T-helper 17 cell (primary cell): ENCODE data around the gene MEP1B. TPM values are rescaled to one million over a fixed set of nuclear protein-coding genes. Genes with fewer than 3 reads are reported as not detected.
"Not testable (repeated sequence)": the region's sequence is repeated elsewhere in the genome, so short reads cannot be mapped to it uniquely, and the experiment has no call there.

Source experiments
- ATAC-seq: fragments of 150-1000 bp; cut with Tn5 transposase; 2 replicates; pipeline ENCODE4 v1.10.0; 2021; ENCODE audit warnings: mild to moderate bottlenecking, moderate library complexity
- DNase-seq, 3 donors: peaks; one replicate each; pipeline versions ENCODE4 v3.0.0 to v3.0.0-alpha.2; 2020 to 2021
- H3K9me3 ChIP-seq: one replicate; pipeline ENCODE4 v1.7.0; 2013; ENCODE audit warnings: low read length, mild to moderate bottlenecking; ENCODE audit not compliant: control insufficient read depth, poor library complexity, severe bottlenecking
- H3K27ac Mint-ChIP-seq: one replicate; pipeline ENCODE4 v1.8.0; 2022; ENCODE audit warnings: mild to moderate bottlenecking, moderate library complexity, mixed read lengths
- H3K27me3 Mint-ChIP-seq: one replicate; pipeline ENCODE4 v1.8.0; 2022; ENCODE audit warnings: mixed read lengths
- H3K36me3 Mint-ChIP-seq: one replicate; pipeline ENCODE4 v1.8.0; 2022; ENCODE audit warnings: low read depth, mixed read lengths
- H3K4me1 Mint-ChIP-seq: one replicate; pipeline ENCODE4 v1.8.0; 2022; ENCODE audit warnings: mild to moderate bottlenecking, mixed read lengths
- H3K4me3 Mint-ChIP-seq: one replicate; pipeline ENCODE4 v1.8.0; 2022; ENCODE audit warnings: mild to moderate bottlenecking, moderate library complexity, mixed read lengths
- total RNA-seq, 4 donors: library from RNA in 2 of 4; stranded (reverse) in 2 of 4; gene quantifications; one replicate each; pipeline ENCODE4 v1.2.3 and lab custom pipeline; 2022 to 2026

Gene MEP1B
- total RNA-seq, 2 donors from 2014 or later: 0.29 TPM; not detected in 1

DNA sequence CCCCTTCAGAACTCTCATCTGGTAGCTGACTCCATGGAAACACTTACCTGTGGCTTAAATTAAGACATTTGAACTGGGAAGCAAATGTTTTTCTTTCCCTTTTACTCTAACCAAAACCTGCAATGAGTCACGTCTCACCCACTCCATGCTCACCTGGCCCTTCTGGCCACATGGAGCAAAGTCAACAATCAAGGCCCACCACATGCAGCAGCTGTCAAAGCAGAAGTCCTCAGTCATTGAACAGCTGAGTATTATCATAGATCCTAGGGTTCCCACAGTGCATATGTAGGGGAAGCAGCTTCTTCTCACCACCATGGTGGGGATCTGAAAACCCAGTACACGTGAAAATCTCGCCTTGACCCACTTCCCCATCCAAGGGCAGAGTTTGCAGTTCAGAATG lies 12.3 kb upstream of the MEP1B start:
- Mint-ChIP-seq H3K36me3 (no peaks in the 10 kb centered on the region), H3K4me1 (no peaks in the 10 kb centered on the region), H3K4me3 (no peak overlapping the region), H3K27me3 (peaks cover 7% of the 10 kb centered on the region), H3K27ac (no peak overlapping the region)
- H3K9me3 ChIP-seq: no peaks in the 10 kb centered on the region
- DNase-seq (no peak), ATAC-seq (no peak)

DNA sequence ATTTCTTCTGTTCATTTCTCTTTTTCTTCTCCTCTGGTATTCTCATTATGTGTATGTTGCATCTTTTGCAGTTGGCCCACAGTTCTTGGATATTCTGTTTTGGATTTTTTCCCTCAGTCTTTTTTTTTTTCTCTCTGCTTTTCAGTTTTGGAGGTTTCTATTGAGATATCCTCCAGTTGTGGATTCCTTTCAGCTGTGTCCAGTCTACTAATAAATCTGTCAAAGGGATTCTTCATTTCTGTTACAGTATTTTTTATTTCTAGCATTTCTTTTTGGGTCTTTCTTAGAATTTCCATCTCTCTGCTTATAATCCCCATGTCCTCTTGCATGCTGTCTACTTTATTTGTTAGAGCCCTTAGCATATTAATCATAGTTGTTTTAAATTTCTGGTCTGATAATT lies 6.3 kb upstream of the MEP1B start:
- Mint-ChIP-seq H3K36me3 (no peaks in the 10 kb centered on the region), H3K4me1 (no peaks in the 10 kb centered on the region), H3K4me3 (no peak overlapping the region), H3K27me3 (peaks cover 22% of the 10 kb centered on the region), H3K27ac (no peak overlapping the region)
- ATAC-seq (no peak), DNase-seq (no peak)
- no peaks in the 10 kb centered on the region for H3K9me3 ChIP-seq

DNA sequence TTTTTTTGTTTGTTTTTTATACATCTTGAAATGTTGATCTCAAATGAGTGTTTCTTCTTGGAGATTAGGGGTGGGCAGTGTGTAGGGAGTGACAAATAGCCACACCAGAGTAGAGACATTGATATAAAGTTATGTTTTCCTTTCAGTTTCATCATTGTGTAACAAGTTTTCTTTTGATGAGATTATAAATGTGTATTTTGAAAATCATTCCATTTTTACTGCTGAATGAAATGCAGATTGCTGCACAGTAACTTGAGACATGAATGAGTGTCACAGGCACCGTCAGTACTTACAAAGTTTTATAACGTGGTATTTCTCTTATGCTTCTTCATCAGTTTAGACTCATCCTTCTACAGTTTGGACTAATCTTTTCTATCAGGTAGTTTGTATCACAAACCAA lies 370 bp downstream of the MEP1B start:
- Mint-ChIP-seq H3K27ac (no peak overlapping the region), H3K36me3 (no peaks in the 10 kb centered on the region), H3K4me1 (no peaks in the 10 kb centered on the region), H3K27me3 (peaks cover 32% of the 10 kb centered on the region), H3K4me3 (no peak overlapping the region)
- ATAC-seq (no peak), DNase-seq (no peak)
- no peaks in the 10 kb centered on the region for H3K9me3 ChIP-seq

DNA sequence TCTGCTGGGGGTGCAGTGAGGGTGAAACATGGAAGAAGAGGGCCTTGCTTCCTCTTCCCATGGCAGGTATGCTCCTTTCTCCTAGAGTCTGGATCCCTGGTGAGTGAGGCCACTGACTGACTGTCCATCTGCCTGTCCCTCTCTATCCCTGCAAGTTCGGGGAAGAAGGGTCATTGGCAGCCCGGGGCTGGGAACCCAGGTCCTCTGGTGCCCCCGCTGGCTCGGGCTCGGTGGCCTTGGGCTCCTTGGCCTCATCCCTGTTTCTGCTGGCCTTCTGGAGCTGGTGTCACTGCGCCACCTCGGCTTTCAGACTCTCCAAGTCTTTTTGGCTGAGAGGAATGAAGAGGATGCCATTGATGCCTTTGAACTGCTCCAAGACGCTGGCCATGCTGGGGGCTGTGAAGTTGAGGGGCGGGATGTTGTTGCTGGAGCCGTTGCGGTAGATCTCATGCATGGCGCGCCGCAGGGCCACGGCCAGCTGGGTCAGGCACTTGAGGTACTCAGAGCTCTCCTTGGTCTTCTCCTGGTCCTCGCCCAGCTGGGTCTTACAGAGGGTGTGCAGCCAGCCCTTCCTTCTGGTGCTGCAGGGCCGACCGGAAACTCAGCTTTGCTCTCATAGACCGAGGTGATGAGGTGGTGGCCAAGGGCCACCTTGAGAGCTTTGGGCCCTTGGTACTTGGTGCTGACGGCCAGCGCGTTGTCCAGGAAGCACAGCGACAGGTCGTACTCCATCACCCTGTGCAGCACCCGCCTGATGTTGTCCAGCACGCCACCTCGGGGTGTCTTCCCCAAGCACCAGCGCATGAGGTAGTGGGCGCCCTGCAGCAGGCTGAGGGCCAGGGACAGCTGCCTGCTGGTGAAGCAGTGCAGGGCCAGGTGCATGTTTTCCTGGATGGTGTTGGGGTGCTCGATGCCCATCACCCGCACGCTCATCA lies 6.3 kb downstream of the MEP1B start:
- Mint-ChIP-seq H3K4me3 (no peak overlapping the region), H3K36me3 (no peaks in the 10 kb centered on the region), H3K27me3 (no peaks in the 10 kb centered on the region)

DNA sequence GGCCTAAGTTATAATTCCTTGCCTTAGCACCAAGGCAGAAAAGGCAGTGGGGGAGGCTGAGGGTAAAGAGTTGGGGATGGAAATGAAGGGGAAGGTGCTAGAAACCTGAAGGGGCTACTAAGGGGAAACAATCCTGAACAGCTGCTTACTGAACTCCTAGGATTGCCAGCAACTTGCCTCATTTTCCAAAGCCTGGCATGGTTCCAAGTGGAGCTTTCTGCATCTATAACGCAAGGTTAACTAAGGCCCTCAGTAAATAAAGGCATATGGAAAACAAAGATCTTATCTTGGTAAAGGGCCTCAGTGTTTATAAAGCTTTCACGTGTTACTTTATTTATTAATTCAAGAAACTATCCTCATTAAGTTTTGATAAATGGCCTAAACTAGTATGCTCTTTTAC lies 10.9 kb downstream of the MEP1B start:
- no peaks in the 10 kb centered on the region for H3K4me1 Mint-ChIP-seq
- peaks cover 9% of the 10 kb centered on the region for H3K27me3 Mint-ChIP-seq
- H3K9me3 ChIP-seq: no peaks in the 10 kb centered on the region
- DNase-seq (no peak), ATAC-seq (no peak)
- no peaks in the 10 kb centered on the region for H3K36me3 Mint-ChIP-seq
- no peak overlapping the region for H3K4me3 Mint-ChIP-seq
- H3K27ac Mint-ChIP-seq: no peak overlapping the region

More for the DNA sequence above, 6.3 kb downstream of the MEP1B start:
- no peaks in the 10 kb centered on the region for H3K4me1 Mint-ChIP-seq
- H3K9me3 ChIP-seq: no peaks in the 10 kb centered on the region
- DNase-seq (no peak), ATAC-seq (no peak)
- H3K27ac Mint-ChIP-seq: no peak overlapping the region

DNA sequence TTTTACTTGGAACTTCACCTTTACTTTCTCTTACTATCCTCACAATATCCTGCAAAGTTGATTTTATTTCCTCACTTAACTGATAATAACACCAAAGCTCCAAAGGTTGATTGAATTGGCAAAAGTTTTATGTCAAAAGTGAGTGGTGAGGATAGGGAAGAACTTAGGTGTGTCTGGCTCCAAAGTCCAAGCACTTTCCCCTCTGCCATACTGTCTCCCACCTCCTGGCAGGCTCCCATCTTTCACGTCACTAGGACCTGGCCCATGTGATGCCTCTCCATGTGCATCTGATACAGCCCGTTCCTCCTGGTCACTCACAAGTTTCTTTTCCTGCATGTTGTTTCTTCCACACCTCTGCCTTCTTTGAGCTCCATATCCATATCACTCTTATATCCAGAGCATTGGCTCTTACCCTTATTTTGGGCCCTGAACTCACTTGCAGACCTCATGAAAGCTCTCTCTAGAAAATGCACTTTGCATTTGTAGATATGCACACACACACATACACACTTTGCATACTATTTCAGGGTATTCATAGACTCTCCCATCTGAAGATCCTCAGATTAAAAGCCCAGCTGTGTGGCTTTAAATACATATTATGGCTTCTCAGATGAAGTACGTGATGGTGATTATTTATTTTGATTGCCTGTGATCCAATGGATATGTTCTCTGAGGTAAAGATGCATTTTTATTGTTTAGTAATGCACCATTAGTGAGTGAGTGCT lies 12.3 kb downstream of the MEP1B start:
- H3K36me3 Mint-ChIP-seq: no peaks in the 10 kb centered on the region
- no peaks in the 10 kb centered on the region for H3K4me1 Mint-ChIP-seq
- no peak overlapping the region for H3K27ac Mint-ChIP-seq
- peaks cover 15% of the 10 kb centered on the region for H3K27me3 Mint-ChIP-seq
- no peak for DNase-seq
- no peaks in the 10 kb centered on the region for H3K9me3 ChIP-seq
- no peak for ATAC-seq
- H3K4me3 Mint-ChIP-seq: no peak overlapping the region

DNA sequence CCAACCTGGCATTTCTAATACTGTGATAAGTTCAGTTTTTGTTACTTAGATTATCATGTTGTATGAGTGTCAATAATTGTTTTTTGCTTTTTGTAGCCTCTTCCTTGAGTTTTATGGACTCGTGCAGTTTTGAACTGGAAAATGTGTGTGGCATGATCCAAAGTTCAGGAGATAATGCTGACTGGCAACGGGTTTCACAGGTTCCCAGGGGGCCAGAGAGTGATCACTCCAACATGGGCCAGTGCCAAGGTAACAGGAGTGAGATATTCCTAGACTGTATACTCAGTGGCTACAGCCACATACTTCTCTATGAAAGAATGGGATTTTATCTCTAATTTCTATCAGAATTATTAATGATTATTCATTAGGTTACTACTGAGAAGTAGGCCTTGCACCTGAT lies 18.2 kb downstream of the MEP1B start:
- peaks cover 34% of the 10 kb centered on the region for H3K27me3 Mint-ChIP-seq
- H3K4me3 Mint-ChIP-seq: no peak overlapping the region

DNA sequence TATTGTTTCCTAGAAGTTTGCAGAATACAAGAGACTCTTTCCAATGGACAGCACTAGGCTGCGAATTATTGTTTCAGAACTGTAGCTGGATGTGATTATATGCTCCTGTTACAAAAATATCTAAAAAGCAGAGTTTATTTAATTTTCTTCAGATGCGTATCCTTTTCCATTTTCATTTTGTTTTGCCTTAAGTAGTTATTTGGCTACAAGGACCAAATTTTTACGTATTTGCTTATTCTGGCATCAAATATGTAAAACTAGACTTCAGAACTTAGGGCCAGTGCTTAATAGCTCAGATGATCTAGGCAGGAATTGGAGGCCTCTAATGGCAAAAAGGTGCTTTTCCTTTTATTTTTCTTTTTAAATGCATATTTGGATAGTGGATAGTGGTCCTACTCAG lies 18.7 kb downstream of the MEP1B start:
- no peaks in the 10 kb centered on the region for H3K36me3 Mint-ChIP-seq
- H3K27ac Mint-ChIP-seq: no peak overlapping the region
- H3K4me1 Mint-ChIP-seq: no peaks in the 10 kb centered on the region
- H3K9me3 ChIP-seq: no peaks in the 10 kb centered on the region
- DNase-seq: no peak
- no peak overlapping the region for H3K4me3 Mint-ChIP-seq
- no peak for ATAC-seq
- peaks cover 37% of the 10 kb centered on the region for H3K27me3 Mint-ChIP-seq

More for the DNA sequence above, 18.2 kb downstream of the MEP1B start:
- no peaks in the 10 kb centered on the region for H3K9me3 ChIP-seq
- Mint-ChIP-seq H3K27ac (no peak overlapping the region), H3K4me1 (no peaks in the 10 kb centered on the region), H3K36me3 (no peaks in the 10 kb centered on the region)
- ATAC-seq (no peak), DNase-seq (no peak)

DNA sequence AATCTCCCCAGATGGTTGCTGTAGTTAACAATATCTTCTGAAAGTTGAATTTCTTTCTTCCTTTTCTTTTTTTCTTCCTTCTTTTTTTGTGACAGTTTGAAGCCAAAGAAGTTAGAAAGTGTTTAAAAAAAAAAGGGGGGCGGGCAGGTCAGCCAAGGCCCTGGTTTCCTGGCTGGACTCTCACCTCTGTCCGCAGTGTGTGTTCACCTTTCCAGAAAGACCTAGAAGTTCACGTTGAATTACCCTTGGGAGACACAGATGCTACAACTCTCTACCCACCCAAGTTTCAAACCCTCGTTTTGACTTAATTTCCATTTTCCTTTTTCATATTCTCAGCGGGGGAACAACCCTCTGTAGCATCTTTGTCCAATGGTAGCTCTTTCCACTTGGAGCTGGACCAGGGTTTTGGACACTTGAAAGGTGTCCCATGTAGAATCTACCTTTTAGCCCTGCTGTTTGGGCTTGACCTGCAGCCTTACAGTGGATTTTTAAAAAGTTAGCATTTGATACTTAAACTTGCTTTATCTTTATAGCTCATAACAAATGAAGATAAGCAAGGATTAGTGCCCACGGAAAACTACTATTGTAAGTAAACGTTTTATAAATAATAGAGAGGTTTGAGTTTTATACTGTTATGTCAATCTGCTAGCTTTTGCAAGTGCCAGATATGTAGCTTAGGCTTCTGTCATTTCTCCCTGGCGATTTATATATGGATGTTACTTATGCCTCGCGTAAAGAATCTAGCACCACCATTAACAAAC lies 20.0 kb downstream of the MEP1B start:
- Mint-ChIP-seq H3K4me1 (no peaks in the 10 kb centered on the region), H3K4me3 (no peak overlapping the region), H3K36me3 (no peaks in the 10 kb centered on the region), H3K27ac (no peak overlapping the region), H3K27me3 (peaks cover 34% of the 10 kb centered on the region)
- ATAC-seq: no peak
- no peak for DNase-seq
- H3K9me3 ChIP-seq: no peaks in the 10 kb centered on the region

DNA sequence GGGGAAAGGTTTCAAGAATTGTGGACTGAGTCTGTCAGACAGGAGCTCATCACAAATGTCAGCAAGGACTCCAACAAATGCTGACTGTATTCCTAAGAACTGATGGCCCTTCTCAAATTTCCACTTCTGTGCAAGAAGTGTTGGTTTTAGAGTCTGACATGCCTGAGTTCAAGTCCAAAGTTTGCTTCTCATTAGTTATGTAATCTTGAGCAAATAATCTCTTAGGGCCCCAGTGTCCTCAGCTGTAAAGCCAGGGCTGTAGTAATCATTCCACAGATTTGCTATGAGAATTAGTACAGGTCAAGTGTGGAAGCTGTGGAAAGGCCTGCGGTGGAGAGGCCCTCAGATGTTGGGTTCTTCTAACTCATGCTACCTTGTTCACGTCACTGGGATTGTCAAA lies 23.9 kb downstream of the MEP1B start:
- no peak overlapping the region for H3K4me3 Mint-ChIP-seq
- DNase-seq (no peak), ATAC-seq (no peak)
- H3K9me3 ChIP-seq: no peaks in the 10 kb centered on the region
- H3K36me3 Mint-ChIP-seq: no peaks in the 10 kb centered on the region
- H3K4me1 Mint-ChIP-seq: no peaks in the 10 kb centered on the region
- H3K27me3 Mint-ChIP-seq: peaks cover 32% of the 10 kb centered on the region
- no peak overlapping the region for H3K27ac Mint-ChIP-seq

DNA sequence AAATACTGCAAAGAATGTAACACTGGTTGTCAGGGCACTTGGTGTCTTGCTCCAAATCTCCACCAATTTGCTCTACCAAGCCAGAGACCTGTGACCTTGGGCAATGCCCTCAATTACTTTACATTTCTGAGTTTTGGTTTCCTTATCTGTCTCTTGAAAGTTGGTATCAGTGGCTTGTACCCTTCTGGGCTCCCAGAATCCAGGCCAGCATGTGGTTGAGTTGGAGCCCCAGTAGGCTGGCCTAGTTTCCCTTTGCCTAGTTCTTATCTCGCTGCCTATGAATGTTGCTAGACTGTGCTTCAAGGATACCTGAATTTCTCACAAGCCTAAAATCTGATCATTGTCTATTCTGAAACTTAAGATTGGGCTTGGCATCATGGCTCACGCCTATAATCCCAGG lies 26.6 kb downstream of the MEP1B start:
- H3K4me1 Mint-ChIP-seq: no peaks in the 10 kb centered on the region
- H3K27me3 Mint-ChIP-seq: peaks cover 28% of the 10 kb centered on the region
- no peaks in the 10 kb centered on the region for H3K36me3 Mint-ChIP-seq
- H3K27ac Mint-ChIP-seq: no peak overlapping the region
- no peak overlapping the region for H3K4me3 Mint-ChIP-seq
- DNase-seq (no peak), ATAC-seq (no peak)
- H3K9me3 ChIP-seq: no peaks in the 10 kb centered on the region

DNA sequence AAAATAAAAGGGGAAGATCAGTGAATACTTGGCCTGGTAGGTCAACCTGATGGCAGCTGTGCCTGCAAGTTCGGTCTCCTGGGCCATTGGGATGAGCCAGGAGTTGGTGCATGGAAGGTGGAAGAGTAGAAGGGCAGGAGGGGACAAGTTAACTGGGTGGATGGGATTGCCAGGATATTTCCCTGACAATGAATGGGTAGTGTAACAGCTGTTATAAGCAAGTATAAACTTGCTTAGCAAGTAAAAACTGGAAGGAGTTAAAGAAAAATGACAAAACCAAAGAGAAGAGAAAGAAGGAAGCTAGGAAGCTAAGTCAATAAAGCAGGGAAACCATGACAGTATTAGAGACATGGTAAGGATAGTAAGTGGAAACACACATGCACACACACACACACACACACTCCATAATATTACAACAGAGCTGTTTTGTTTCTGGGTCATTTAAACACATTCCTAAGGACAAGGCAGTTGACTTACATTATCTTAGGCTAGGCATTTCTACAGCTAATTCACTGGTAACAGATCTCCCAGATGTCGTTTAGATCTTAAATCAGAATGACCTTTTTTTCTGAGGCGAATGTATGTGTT lies 29.7 kb downstream of the MEP1B start:
- Mint-ChIP-seq H3K27me3 (peaks cover 14% of the 10 kb centered on the region), H3K27ac (no peak overlapping the region), H3K4me1 (no peaks in the 10 kb centered on the region), H3K4me3 (no peak overlapping the region), H3K36me3 (no peaks in the 10 kb centered on the region)
- DNase-seq (no peak), ATAC-seq (no peak)
- H3K9me3 ChIP-seq: no peaks in the 10 kb centered on the region

DNA sequence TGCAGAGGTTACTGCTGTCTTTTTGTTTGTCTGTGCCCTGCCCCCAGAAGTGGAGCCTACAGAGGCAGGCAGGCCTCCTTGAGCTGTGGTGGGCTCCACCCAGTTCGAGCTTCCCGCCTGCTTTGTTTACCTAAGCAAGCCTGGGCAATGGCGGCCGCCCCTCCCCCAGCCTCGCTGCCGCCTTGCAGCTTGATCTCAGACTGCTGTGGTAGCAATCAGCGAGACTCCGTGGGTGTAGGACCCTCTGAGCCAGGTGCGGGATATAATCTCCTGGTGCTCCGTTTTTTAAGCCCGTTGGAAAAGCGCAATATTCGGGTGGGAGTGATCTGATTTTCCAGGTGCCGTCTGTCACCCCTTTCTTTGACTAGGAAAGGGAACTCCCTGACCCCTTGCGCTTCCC lies 43.5 kb downstream of the MEP1B start:
- H3K4me1 Mint-ChIP-seq, DNase-seq, H3K36me3 Mint-ChIP-seq, H3K27ac Mint-ChIP-seq, ATAC-seq, H3K4me3 Mint-ChIP-seq, H3K9me3 ChIP-seq: not testable (repeated sequence)
- H3K27me3 Mint-ChIP-seq: peaks cover 22% of the 10 kb centered on the region
